Thyroid gland (tissue), 4 donors: ENCODE measurements around the gene PRM1. TPM values are rescaled to one million over a fixed set of nuclear protein-coding genes. Genes with fewer than 3 reads are reported as not detected.

ENCODE experiments used
- DNase-seq, 2 donors: peaks; one replicate each; pipeline ENCODE4 v3.0.0-alpha.2; 2019
- H3K27ac ChIP-seq, 3 donors: fragments of 200-600 bp; sonication (generic); 1 replicate in 2 of 3; 2 replicates in 1 of 3; pipeline ENCODE4 v1.5.1; 2016 to 2019; ENCODE audit warnings: mild to moderate bottlenecking in 1 of 3, moderate library complexity in 1 of 3
- H3K27me3 ChIP-seq: fragments of 200-600 bp; sonication (generic); one replicate; pipeline ENCODE4 v1.5.1; 2019
- H3K36me3 ChIP-seq, 2 donors: fragments of 200-600 bp; sonication (generic); one replicate each; pipeline ENCODE4 v1.5.1; 2016 to 2019
- H3K4me1 ChIP-seq, 2 donors: fragments of 200-600 bp; sonication (generic); one replicate each; pipeline ENCODE4 v1.5.1; 2017 to 2019
- H3K4me3 ChIP-seq, 3 donors: fragments of 200-600 bp; sonication (generic); replicated peaks in 1 of 3; 1 replicate in 2 of 3; 2 replicates in 1 of 3; pipeline ENCODE4 v1.5.1; 2016; ENCODE audit warnings: mild to moderate bottlenecking in 1 of 3
- H3K9me3 ChIP-seq: fragments of 200-600 bp; sonication (generic); one replicate; pipeline ENCODE4 v1.5.1; 2017
- POLR2A ChIP-seq, 2 donors: fragments of 450-650 bp; IDR thresholded peaks; one replicate each; pipeline ENCODE4 v1.6.1; 2017; ENCODE audit warnings: antibody characterized with exemption in 2 of 2, mild to moderate bottlenecking in 2 of 2, moderate library complexity in 1 of 2
- WGBS, 2 donors: methylation state at CpG; one replicate each; pipeline ENCODE4 v1.1.5; 2017; 5-methylcytosine and 5-hydroxymethylcytosine counted together
- intact Hi-C: fragments of 100-400 bp; cut with DNase I; formaldehyde crosslinking; loops from one replicate; pipeline ENCODE4 v1.15.1; 2023
- total RNA-seq, 4 donors: library from RNA; depleted of rRNA; stranded (reverse); fragments of >200 nt; gene quantifications; one replicate each; pipeline ENCODE4 v1.2.3, GENCODE V29; 2016
- TF ChIP-seq, protein P1 (sequence below), 6 experiments: fragments of 200-600 bp in 3 of 6; fragments of 450-650 bp in 3 of 6; sonication (generic) in 3 of 6; IDR thresholded peaks; one replicate each; pipeline ENCODE4 v1.5.1; 2016 to 2019; ENCODE audit warnings: antibody characterized with exemption in 6 of 6, mild to moderate bottlenecking in 2 of 6, inconsistent platforms in 1 of 6, moderate library complexity in 1 of 6

Gene PRM1
- 100 to 1,000 TPM in 1 of 4 donors, 10 to 100 TPM in 1, not detected in 2; 13.7 to 335 TPM for total RNA-seq

DNA sequence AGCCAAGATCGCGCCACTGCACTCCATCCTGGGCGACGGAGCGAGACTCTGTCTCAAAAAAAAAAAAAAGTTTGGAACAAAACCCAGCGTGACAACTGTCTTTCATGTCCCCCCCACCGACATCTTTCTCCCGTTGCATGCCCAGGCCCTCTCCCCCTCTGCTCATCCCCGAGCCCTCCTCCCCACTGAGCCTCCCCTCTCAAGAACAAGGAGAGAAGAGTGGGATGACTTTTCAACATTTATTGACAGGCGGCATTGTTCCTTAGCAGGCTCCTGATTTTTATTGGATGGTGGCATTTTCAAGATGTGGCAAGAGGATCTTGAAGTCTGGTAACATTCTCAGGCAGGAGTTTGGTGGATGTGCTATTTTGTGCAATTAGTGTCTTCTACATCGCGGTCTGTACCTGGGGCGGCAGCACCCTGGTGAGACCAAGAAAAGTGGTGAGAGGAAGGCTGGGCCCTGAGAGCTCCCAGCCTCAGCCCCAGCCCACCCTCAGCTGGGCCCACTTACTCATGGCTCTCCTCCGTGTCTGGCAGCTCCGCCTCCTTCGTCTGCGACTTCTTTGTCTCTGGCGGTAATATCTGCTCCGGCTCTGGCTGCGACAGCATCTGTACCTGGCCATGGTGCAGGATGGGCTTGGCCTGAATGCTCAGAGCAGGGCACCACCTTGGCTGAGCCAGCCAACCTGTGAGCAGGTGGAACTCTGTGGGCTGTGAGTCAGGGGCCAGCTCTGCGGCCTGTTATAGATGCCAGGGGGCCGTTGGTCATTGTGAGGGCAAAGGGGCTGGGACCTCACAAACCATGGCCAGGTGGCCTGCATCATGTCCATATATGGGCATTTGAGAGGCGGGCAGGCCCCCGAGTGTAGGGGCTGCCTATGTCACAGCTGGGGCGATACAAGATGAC, at the start of gene PRM1:
Gene PRM1, minus strand, starts transcription at position 715 of the 907 bp plus-strand sequence. Its CDS starts 92 bp downstream, at position 623.
- Histone ChIP-seq H3K27ac (no peak within 1 kb of the TSS), H3K36me3 (no peaks in the 10 kb centered on the region), H3K27me3 (no peaks in the 10 kb centered on the region), H3K4me1 (no peaks in the 10 kb centered on the region), H3K4me3 (no peak within 1 kb of the TSS), H3K9me3 (no peaks in the 10 kb centered on the region)
- TF ChIP-seq, protein P1, sequence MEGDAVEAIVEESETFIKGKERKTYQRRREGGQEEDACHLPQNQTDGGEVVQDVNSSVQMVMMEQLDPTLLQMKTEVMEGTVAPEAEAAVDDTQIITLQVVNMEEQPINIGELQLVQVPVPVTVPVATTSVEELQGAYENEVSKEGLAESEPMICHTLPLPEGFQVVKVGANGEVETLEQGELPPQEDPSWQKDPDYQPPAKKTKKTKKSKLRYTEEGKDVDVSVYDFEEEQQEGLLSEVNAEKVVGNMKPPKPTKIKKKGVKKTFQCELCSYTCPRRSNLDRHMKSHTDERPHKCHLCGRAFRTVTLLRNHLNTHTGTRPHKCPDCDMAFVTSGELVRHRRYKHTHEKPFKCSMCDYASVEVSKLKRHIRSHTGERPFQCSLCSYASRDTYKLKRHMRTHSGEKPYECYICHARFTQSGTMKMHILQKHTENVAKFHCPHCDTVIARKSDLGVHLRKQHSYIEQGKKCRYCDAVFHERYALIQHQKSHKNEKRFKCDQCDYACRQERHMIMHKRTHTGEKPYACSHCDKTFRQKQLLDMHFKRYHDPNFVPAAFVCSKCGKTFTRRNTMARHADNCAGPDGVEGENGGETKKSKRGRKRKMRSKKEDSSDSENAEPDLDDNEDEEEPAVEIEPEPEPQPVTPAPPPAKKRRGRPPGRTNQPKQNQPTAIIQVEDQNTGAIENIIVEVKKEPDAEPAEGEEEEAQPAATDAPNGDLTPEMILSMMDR (IDR thresholded peaks at IDR 0.05): no peak
- no peak for TF ChIP-seq POLR2A (IDR thresholded peaks at IDR 0.05)
- DNase-seq: no peak
- 88 to 89% methylated on average over 19 to 25 of the region's 25 CpGs for WGBS, 2 donors
- intact Hi-C loops: no loop called here

- intact Hi-C loops: no loop called here
- H3K4me1 ChIP-seq: peaks cover 10 to 23% of the 10 kb centered on the region in 2 donors
- H3K36me3 ChIP-seq: no peaks in the 10 kb centered on the region
- H3K4me3 ChIP-seq: no peak overlapping the region
- no peak for TF ChIP-seq POLR2A (IDR thresholded peaks at IDR 0.05)
- TF ChIP-seq, protein P1 (IDR thresholded peaks at IDR 0.05): no peak
- no peaks in the 10 kb centered on the region for H3K9me3 ChIP-seq
- H3K27me3 ChIP-seq: no peaks in the 10 kb centered on the region
- H3K27ac ChIP-seq: no peak overlapping the region
- DNase-seq: no peak
- WGBS, 2 donors: 85 to 90% methylated on average over 5 of the region's 5 CpGs
Observed at GRCh38 chr16:11330526-11331237, 49.6 kb upstream of the PRM1 start.

GRCh38 chr16:11329891-11330290, 48.8 kb upstream of the PRM1 start:
- DNase-seq: no peak
- Histone ChIP-seq H3K36me3 (no peaks in the 10 kb centered on the region), H3K27me3 (no peaks in the 10 kb centered on the region), H3K4me3 (no peak overlapping the region), H3K4me1 (peaks cover 10 to 27% of the 10 kb centered on the region in 2 donors), H3K9me3 (no peaks in the 10 kb centered on the region), H3K27ac (no peak overlapping the region)
- WGBS, 2 donors: 70 to 79% methylated on average over 2 to 3 of the region's 3 CpGs
- TF ChIP-seq, protein P1 (IDR thresholded peaks at IDR 0.05): no peak
- no peak for TF ChIP-seq POLR2A (IDR thresholded peaks at IDR 0.05)
- intact Hi-C loops: no loop called here

- 38 to 45% methylated on average over 6 of the region's 6 CpGs for WGBS, 2 donors
- no peaks in the 10 kb centered on the region for H3K36me3 ChIP-seq
- no peak for TF ChIP-seq POLR2A (IDR thresholded peaks at IDR 0.05)
- TF ChIP-seq, protein P1 (IDR thresholded peaks at IDR 0.05): no peak
- H3K27ac ChIP-seq: no peak overlapping the region
- intact Hi-C loops: no loop called here
- DNase-seq: no peak
- no peaks in the 10 kb centered on the region for H3K27me3 ChIP-seq
- H3K4me3 ChIP-seq: no peak overlapping the region
- H3K4me1 ChIP-seq: peaks cover 10 to 27% of the 10 kb centered on the region in 2 donors
- no peaks in the 10 kb centered on the region for H3K9me3 ChIP-seq
Observed at GRCh38 chr16:11329071-11329491, 48.0 kb upstream of the PRM1 start.
